Heart left ventricle (tissue), 16 donors: ENCODE results near the gene SUPT5H. TPM values are rescaled to one million over a fixed set of nuclear protein-coding genes. Genes with fewer than 3 reads are reported as not detected.

Source experiments
- ATAC-seq, 4 donors: fragments of 200-7000 bp; cut with Tn5 transposase; one replicate each; pipeline ENCODE4 v1.9.1; 2020 to 2022; ENCODE audit warnings: moderate library complexity in 4 of 4, mild to moderate bottlenecking in 3 of 4, moderate number of reproducible peaks in 1 of 4
- DNase-seq, 5 donors: peaks; one replicate each; pipeline ENCODE4 v3.0.0-alpha.2; 2020
- H3K27ac ChIP-seq, 12 donors: fragments of 200-600 bp; sonication (generic) in 4 of 12; one replicate each; pipeline versions ENCODE4 v1.5.0 to v1.8.0; 2016 to 2022; ENCODE audit warnings: mild to moderate bottlenecking in 2 of 12
- H3K27me3 ChIP-seq, 9 donors: fragments of 200-600 bp; sonication (generic) in 2 of 9; one replicate each; pipeline versions ENCODE4 v1.5.1 to v1.8.0; 2016 to 2022; ENCODE audit warnings: mild to moderate bottlenecking in 3 of 9
- H3K36me3 ChIP-seq, 9 donors: fragments of 200-600 bp; sonication (generic) in 2 of 9; one replicate each; pipeline versions ENCODE4 v1.5.0 to v1.8.0; 2018 to 2022; ENCODE audit warnings: mild to moderate bottlenecking in 2 of 9
- H3K4me1 ChIP-seq, 12 donors: fragments of 200-600 bp; sonication (generic) in 4 of 12; one replicate each; pipeline versions ENCODE4 v1.5.0 to v1.8.0; 2016 to 2022; ENCODE audit warnings: mild to moderate bottlenecking in 3 of 12
- H3K4me3 ChIP-seq, 12 donors: fragments of 200-600 bp; sonication (generic) in 4 of 12; one replicate each; pipeline versions ENCODE4 v1.5.0 to v1.8.0; 2017 to 2022; ENCODE audit warnings: mild to moderate bottlenecking in 9 of 12, moderate library complexity in 4 of 12
- H3K9me3 ChIP-seq, 12 donors: fragments of 200-600 bp; sonication (generic) in 4 of 12; one replicate each; pipeline versions ENCODE4 v1.5.0 to v1.8.0; 2016 to 2022; ENCODE audit warnings: mild to moderate bottlenecking in 1 of 12
- POLR2A ChIP-seq, 2 donors: fragments of 450-650 bp; IDR thresholded peaks; one replicate each; pipeline ENCODE4 v1.6.1; 2017; ENCODE audit warnings: antibody characterized with exemption in 2 of 2, mild to moderate bottlenecking in 2 of 2, moderate library complexity in 2 of 2
- WGBS, 4 donors: extraction: QIAGEN DNeasy Blood & Tissue Kit in 2 of 4; methylation state at CpG; one replicate each; pipeline versions ENCODE4 v1.1.5 to v1.1.7; 2013 to 2018; 5-methylcytosine and 5-hydroxymethylcytosine counted together
- intact Hi-C, 10 donors: fragments of 100-400 bp; cut with DNase I; formaldehyde crosslinking; loops; one replicate each; pipeline versions ENCODE4 v1.11.1 to v1.14.2; 2022
- polyA plus RNA-seq, 2 donors: library from polyadenylated mRNA; stranded (reverse); fragments of 200-250 nt; gene quantifications; one replicate each; pipeline ENCODE4 v1.2.3, GENCODE V29; 2013
- total RNA-seq, 9 donors: library from RNA; depleted of rRNA in 2 of 9; stranded (reverse); fragments of >200 nt in 2 of 9; fragmentation: NEBNext Ultra II Directional in 3 of 9; extraction: Animal tissue kit (Norgen Biotek cat#: 25700) in 3 of 9; gene quantifications; one replicate each; pipeline versions ENCODE4 v1.1.0 to v1.2.4, GENCODE V29; 2016 to 2023
- TF ChIP-seq, protein P1 (sequence below), 12 donors: fragments of 200-600 bp; sonication (generic) in 4 of 12; IDR thresholded peaks; one replicate each; pipeline versions ENCODE4 v1.5.0 to v1.8.0; 2018 to 2022; ENCODE audit warnings: antibody characterized with exemption in 12 of 12, mild to moderate bottlenecking in 5 of 12
- donor health status: ischemic (EF 13 %, LVEDD 7.1; RV severe dilation, severe dysfunction).
- donor health status: healthy with polysubstance abuse.
- donor health status: DM: no; HTN: yes; CAD: no.
- donor health status: DM: no; HTN: no; CAD: no.
- donor health status: ischemic (EF 25% LVEDD 6.9; RV normal size, moderate dysfunction).
- donor health status: ischemic (EF 25% LVEDD 5.7; RV mildly dilated, moderate dysfunction).
- donor health status: healthy.
- donor health status: DM: yes; HTN: yes; CAD: no.
- donor health status: ischemic (EF 35%, LVEDD 5.7; RV mildly dilated, moderate dysfunction).
- donor health status: nonischemic (EF 11% LVEDD 7.7; RV severe dilation, severe dysfunction).
- donor health status: DM: yes; HTN: yes; CAD: no.
- donor health status: PGD.
- donor health status: ischemic (EF 29% LVEDD 5.4; RV normal size, mild dysfunction).
- donor health status: nonischemic (EF 23%, LVEDD 6.1; RV moderate dilation, normal function).

The SUPT5H gene
- total and polyA plus RNA-seq, 11 donors, result 63.8 to 113 (median 81.7) TPM

DNA sequence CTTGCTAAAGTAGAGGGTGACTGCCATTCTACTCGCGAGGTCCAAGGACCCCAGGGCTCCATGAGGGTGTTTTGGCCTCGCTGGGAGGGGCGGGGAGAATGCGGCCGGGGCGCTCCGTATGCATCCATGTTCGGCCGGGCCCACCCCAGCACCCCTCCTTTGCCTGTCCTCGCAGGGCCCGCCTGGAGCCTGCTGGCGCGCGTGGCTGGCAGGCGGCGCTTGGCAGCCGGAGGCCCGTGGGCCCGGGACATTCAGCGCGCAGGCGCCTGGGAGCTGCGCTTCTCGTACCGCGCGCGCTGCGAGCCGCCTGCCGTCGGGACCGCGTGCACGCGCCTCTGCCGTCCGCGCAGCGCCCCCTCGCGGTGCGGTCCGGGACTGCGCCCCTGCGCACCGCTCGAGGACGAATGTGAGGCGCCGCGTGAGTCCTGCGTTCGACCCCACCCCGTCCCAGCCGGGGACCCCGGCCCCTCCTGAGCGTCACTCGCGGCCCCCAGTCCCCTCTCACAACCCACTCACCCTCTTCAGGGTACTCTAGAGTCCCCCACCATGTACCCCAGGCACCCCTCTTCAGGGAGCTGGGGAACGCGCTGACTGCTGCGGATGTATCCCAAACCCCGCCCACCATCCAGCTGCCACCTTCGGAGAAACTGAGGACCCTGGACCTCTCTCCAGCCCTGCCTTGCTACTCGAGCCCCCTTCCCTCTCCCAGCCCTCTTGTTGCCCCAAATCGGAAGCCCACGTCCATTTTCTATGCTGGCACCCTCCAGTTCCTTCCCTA, 57.4 kb downstream of the SUPT5H start:
- no peak overlapping the region for H3K27ac ChIP-seq
- DNase-seq (peak; percentile 43 to 84 (median 53)), ATAC-seq (peak; percentile 60 to 78 (median 67))
- H3K4me3 ChIP-seq, result peak overlapping the region in 1 of 12 donors; percentile 5
- 13 to 16% (median 14%) methylated on average over 59 to 69 of the region's 69 CpGs for WGBS, 4 donors
- H3K4me1 ChIP-seq, result peaks cover 3 to 35% (median 14%) of the 10 kb centered on the region in 12 donors
- intact Hi-C loops, result no loop called here
- TF ChIP-seq POLR2A (IDR thresholded peaks at IDR 0.05), result no peak
- TF ChIP-seq, protein P1, sequence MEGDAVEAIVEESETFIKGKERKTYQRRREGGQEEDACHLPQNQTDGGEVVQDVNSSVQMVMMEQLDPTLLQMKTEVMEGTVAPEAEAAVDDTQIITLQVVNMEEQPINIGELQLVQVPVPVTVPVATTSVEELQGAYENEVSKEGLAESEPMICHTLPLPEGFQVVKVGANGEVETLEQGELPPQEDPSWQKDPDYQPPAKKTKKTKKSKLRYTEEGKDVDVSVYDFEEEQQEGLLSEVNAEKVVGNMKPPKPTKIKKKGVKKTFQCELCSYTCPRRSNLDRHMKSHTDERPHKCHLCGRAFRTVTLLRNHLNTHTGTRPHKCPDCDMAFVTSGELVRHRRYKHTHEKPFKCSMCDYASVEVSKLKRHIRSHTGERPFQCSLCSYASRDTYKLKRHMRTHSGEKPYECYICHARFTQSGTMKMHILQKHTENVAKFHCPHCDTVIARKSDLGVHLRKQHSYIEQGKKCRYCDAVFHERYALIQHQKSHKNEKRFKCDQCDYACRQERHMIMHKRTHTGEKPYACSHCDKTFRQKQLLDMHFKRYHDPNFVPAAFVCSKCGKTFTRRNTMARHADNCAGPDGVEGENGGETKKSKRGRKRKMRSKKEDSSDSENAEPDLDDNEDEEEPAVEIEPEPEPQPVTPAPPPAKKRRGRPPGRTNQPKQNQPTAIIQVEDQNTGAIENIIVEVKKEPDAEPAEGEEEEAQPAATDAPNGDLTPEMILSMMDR (IDR thresholded peaks at IDR 0.05), result peak; percentile 56 to 85 (median 70)
- no peaks in the 10 kb centered on the region for H3K9me3 ChIP-seq
- H3K27me3 ChIP-seq, result peaks cover 37 to 97% (median 77%) of the 10 kb centered on the region in 9 donors
- no peaks in the 10 kb centered on the region for H3K36me3 ChIP-seq

DNA sequence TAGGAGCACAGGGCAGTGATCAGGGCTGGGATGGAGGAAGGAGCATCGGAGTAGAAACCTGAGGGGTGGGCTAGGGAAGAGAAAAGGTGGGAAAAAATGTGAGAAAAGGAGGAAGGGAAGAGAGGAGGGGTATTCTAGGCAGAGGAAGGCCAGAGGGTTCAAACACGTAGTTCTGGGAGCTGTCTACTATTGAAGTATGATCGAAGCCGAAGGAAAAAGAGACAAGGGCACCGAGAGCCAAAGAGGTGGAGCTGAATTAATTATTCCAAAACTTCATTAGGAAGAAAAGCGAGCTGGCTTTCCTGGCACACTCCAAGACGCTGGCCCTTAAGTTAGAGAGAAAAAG, 61.2 kb downstream of the SUPT5H start:
- no peak for TF ChIP-seq POLR2A (IDR thresholded peaks at IDR 0.05)
- TF ChIP-seq, protein P1 (IDR thresholded peaks at IDR 0.05), result no peak
- intact Hi-C loops, result no loop called here
- H3K27me3 ChIP-seq, result peaks cover 30 to 90% (median 55%) of the 10 kb centered on the region in 9 donors
- H3K36me3 ChIP-seq, result no peaks in the 10 kb centered on the region
- H3K27ac ChIP-seq, result no peak overlapping the region
- ATAC-seq (no peak), DNase-seq (no peak)
- 50 to 55% (median 54%) methylated on average over 7 of the region's 7 CpGs for WGBS, 4 donors
- no peaks in the 10 kb centered on the region for H3K9me3 ChIP-seq
- H3K4me1 ChIP-seq, result peaks cover 0 to 19% (median 4%) of the 10 kb centered on the region in 12 donors
- H3K4me3 ChIP-seq, result peak overlapping the region in 9 of 12 donors; percentile 33 to 54 (median 49)

DNA sequence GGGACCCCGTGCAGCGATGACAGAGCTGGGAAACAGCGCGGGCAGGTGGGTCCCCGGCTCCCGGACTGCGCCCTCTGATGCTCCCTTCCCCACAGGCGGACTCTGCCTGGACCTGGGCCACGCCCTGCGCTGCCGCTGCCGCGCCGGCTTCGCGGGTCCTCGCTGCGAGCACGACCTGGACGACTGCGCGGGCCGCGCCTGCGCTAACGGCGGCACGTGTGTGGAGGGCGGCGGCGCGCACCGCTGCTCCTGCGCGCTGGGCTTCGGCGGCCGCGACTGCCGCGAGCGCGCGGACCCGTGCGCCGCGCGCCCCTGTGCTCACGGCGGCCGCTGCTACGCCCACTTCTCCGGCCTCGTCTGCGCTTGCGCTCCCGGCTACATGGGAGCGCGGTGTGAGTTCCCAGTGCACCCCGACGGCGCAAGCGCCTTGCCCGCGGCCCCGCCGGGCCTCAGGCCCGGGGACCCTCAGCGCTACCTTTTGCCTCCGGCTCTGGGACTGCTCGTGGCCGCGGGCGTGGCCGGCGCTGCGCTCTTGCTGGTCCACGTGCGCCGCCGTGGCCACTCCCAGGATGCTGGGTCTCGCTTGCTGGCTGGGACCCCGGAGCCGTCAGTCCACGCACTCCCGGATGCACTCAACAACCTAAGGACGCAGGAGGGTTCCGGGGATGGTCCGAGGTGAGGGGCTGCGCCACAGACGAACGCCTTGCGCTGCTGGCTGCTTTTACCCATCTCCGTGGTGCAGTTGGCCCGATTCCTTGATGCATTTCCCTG, 61.7 kb downstream of the SUPT5H start:
- Histone ChIP-seq H3K27me3 (peaks cover 30 to 92% (median 55%) of the 10 kb centered on the region in 9 donors), H3K9me3 (no peaks in the 10 kb centered on the region), H3K27ac (no peak overlapping the region), H3K4me3 (peak overlapping the region; percentile 16 to 54 (median 46)), H3K36me3 (no peaks in the 10 kb centered on the region), H3K4me1 (peaks cover 0 to 19% (median 4%) of the 10 kb centered on the region in 12 donors)
- DNase-seq (peak in 1 of 5 donors; percentile 32), ATAC-seq (peak in 2 of 4 donors; percentile 45 to 61)
- 3 to 8% (median 4%) methylated on average over 28 to 96 of the region's 96 CpGs for WGBS, 4 donors
- intact Hi-C loops, result no loop called here
- TF ChIP-seq POLR2A (IDR thresholded peaks at IDR 0.05), result no peak
- TF ChIP-seq, protein P1 (IDR thresholded peaks at IDR 0.05), result no peak
